Heart left ventricle (tissue), 13 donors: ENCODE data around the gene BDH2.

Experiments used
- CTCF ChIP-seq, 12 donors: fragments of 200-600 bp; sonication (generic) in 4 of 12; IDR thresholded peaks; one replicate each; pipeline versions ENCODE4 v1.5.0 to v1.8.0; 2018 to 2022; ENCODE audit warnings: antibody characterized with exemption in 12 of 12, mild to moderate bottlenecking in 5 of 12
- POLR2A ChIP-seq, 2 donors: fragments of 450-650 bp; IDR thresholded peaks; one replicate each; pipeline ENCODE4 v1.6.1; 2017; ENCODE audit warnings: antibody characterized with exemption in 2 of 2, mild to moderate bottlenecking in 2 of 2, moderate library complexity in 2 of 2
- donor health status: ischemic (EF 13 %, LVEDD 7.1; RV severe dilation, severe dysfunction).
- donor health status: DM: no; HTN: yes; CAD: no.
- donor health status: DM: no; HTN: no; CAD: no.
- donor health status: ischemic (EF 25% LVEDD 6.9; RV normal size, moderate dysfunction).
- donor health status: ischemic (EF 25% LVEDD 5.7; RV mildly dilated, moderate dysfunction).
- donor health status: ischemic (EF 35%, LVEDD 5.7; RV mildly dilated, moderate dysfunction).
- donor health status: nonischemic (EF 11% LVEDD 7.7; RV severe dilation, severe dysfunction).
- donor health status: DM: yes; HTN: yes; CAD: no.
- donor health status: PGD.
- donor health status: ischemic (EF 29% LVEDD 5.4; RV normal size, mild dysfunction).
- donor health status: nonischemic (EF 23%, LVEDD 6.1; RV moderate dilation, normal function).

- TF ChIP-seq CTCF (IDR thresholded peaks at IDR 0.05), result no peak
- no peak for TF ChIP-seq POLR2A (IDR thresholded peaks at IDR 0.05)
These were observed 5.3 kb upstream of the BDH2 start for GRCh38 chr4:103104886-103105285.
